Activated CD8-positive, alpha-beta memory T cell treated with anti-CD3 and anti-CD28 coated beads, Interleukin-2, amount 10 ng/mL, durations not matched to agents 7 days and 5 days (primary cell): Measurements from ENCODE around the gene PRKAB2. TPM values are rescaled to one million over a fixed set of nuclear protein-coding genes. Genes with fewer than 3 reads are reported as not detected.
"Not testable (repeated sequence)": the region's sequence is repeated elsewhere in the genome, so short reads cannot be mapped to it uniquely, and the experiment has no call there.

Source experiments
- ATAC-seq: fragments of 150-1000 bp; cut with Tn5 transposase; one replicate; pipeline ENCODE4 v1.10.0; 2021; ENCODE audit warnings: moderate library complexity
- CTCF ChIA-PET: fragments of 350-600 bp; sonication (Branson Sonifier 250); formaldehyde crosslinking; loops from one replicate; lab custom pipeline; 2021; ENCODE audit warnings: antibody characterized with exemption; lab: Charles Lee
- DNase-seq: peaks from one replicate; pipeline ENCODE4 v3.0.0-alpha.2; 2020
- H3K27ac Mint-ChIP-seq: one replicate; pipeline ENCODE4 v1.8.0; 2021; ENCODE audit warnings: mild to moderate bottlenecking, mixed read lengths
- H3K27me3 Mint-ChIP-seq: one replicate; pipeline ENCODE4 v1.8.0; 2021; ENCODE audit warnings: mixed read lengths
- H3K36me3 Mint-ChIP-seq: one replicate; pipeline ENCODE4 v1.8.0; 2021; ENCODE audit warnings: mild to moderate bottlenecking, mixed read lengths
- H3K4me1 Mint-ChIP-seq: one replicate; pipeline ENCODE4 v1.8.0; 2021; ENCODE audit warnings: mixed read lengths
- H3K4me3 Mint-ChIP-seq: one replicate; pipeline ENCODE4 v1.8.0; 2021; ENCODE audit warnings: mild to moderate bottlenecking, moderate library complexity, mixed read lengths
- H3K9me3 Mint-ChIP-seq: one replicate; pipeline ENCODE4 v1.8.0; 2022; ENCODE audit warnings: low read depth, mixed read lengths
- total RNA-seq, 2 experiments: library from RNA; stranded (reverse); gene quantifications; one replicate each; pipeline ENCODE4 v1.2.3, GENCODE V29; 2021

The PRKAB2 gene
- total RNA-seq, 2 experiments from 2014 or later, result 10.2 to 10.8 TPM

GRCh38 chr1:147207192-147207591, 34.9 kb upstream of the PRKAB2 start:
- Mint-ChIP-seq H3K4me1 (no peaks in the 10 kb centered on the region), H3K9me3 (no peaks in the 10 kb centered on the region)

DNA sequence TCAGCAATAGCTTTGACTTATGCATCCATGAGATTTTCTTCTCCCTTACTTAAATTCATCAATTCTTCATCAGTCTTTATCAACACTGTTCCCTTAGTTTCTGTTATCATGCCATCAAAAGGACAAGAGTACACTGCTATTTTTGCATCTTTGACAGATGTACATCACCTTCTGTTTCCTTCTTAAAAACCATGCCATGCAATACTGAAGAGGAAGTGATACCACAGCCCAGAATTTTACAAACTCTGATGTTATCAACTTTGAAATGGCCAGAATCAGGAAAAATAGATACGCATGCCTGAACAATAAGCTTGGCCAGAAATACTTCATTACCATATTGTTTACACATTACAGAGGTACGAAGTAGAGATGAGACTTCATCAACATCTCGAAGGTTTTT, 31.8 kb upstream of the PRKAB2 start:
- no peaks in the 10 kb centered on the region for H3K9me3 Mint-ChIP-seq
- no peak overlapping the region for H3K4me3 Mint-ChIP-seq
- peaks cover 3% of the 10 kb centered on the region for H3K4me1 Mint-ChIP-seq
- CTCF ChIA-PET, result no interaction called here
- DNase-seq, result no peak
- ATAC-seq, result no peak
- H3K27me3 Mint-ChIP-seq, result no peaks in the 10 kb centered on the region
- peaks cover under 1% of the 10 kb centered on the region for H3K36me3 Mint-ChIP-seq
- H3K27ac Mint-ChIP-seq, result no peak overlapping the region

More at GRCh38 chr1:147207192-147207591, 34.9 kb upstream of the PRKAB2 start:
- DNase-seq (no peak), ATAC-seq (no peak)
- CTCF ChIA-PET, result no interaction called here
- Mint-ChIP-seq H3K27ac (no peak overlapping the region), H3K4me3 (no peak overlapping the region), H3K27me3 (no peaks in the 10 kb centered on the region), H3K36me3 (no peaks in the 10 kb centered on the region)

DNA sequence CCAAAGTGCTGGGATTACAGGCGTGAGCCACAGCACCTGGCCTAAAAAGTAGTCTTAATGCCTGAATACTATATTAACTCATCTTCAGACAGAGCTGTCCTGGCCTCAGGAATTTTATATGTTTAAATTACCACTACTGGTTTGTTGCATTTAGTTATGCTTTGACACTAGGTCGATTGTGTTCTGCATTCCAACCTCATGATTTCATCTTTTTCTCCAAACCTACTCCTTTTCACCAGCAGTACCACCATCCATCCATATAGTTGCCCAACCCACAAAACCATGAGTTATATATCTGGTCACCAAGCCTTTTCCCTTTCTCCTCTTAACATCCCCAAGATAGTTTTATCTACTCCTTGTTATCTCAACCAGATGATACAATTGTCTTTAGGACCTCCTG, 30.3 kb upstream of the PRKAB2 start:
- Mint-ChIP-seq H3K27ac (no peak overlapping the region), H3K9me3 (no peaks in the 10 kb centered on the region), H3K4me1 (peaks cover 8% of the 10 kb centered on the region), H3K4me3 (no peak overlapping the region), H3K36me3 (peaks cover 2% of the 10 kb centered on the region), H3K27me3 (no peaks in the 10 kb centered on the region)
- no peak for DNase-seq
- no peak for ATAC-seq
- CTCF ChIA-PET, result no interaction called here

GRCh38 chr1:147201786-147202185, 29.5 kb upstream of the PRKAB2 start:
- Mint-ChIP-seq H3K27ac (no peak overlapping the region), H3K4me1 (peaks cover 8% of the 10 kb centered on the region), H3K36me3 (peaks cover 2% of the 10 kb centered on the region), H3K4me3 (no peak overlapping the region), H3K9me3 (no peaks in the 10 kb centered on the region), H3K27me3 (no peaks in the 10 kb centered on the region)
- DNase-seq (no peak), ATAC-seq (no peak)
- CTCF ChIA-PET, result no interaction called here

DNA sequence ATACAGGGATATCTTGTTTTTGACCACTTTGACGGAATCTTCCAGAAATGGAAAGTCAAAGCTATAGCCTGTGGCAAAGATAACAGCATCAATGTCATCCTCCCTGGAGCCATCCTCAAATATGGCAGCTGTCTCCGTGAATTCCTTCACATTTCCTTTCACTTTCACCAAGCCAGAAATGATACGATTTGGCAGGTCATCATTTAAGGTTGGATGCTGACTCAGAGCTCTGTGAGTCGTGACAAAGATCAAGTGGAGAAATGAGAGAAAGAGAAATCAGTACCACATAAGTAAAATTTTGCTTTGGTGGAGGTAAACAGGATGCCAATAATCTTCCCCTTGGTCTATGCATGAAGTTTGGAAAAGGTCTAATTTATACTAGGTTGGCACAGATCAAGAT, 29.0 kb upstream of the PRKAB2 start:
- CTCF ChIA-PET, result no interaction called here
- no peak for ATAC-seq
- no peak overlapping the region for H3K4me3 Mint-ChIP-seq
- no peaks in the 10 kb centered on the region for H3K27me3 Mint-ChIP-seq
- no peak overlapping the region for H3K27ac Mint-ChIP-seq
- H3K36me3 Mint-ChIP-seq, result peaks cover 2% of the 10 kb centered on the region
- H3K4me1 Mint-ChIP-seq, result peaks cover 8% of the 10 kb centered on the region
- DNase-seq, result no peak
- H3K9me3 Mint-ChIP-seq, result no peaks in the 10 kb centered on the region

DNA sequence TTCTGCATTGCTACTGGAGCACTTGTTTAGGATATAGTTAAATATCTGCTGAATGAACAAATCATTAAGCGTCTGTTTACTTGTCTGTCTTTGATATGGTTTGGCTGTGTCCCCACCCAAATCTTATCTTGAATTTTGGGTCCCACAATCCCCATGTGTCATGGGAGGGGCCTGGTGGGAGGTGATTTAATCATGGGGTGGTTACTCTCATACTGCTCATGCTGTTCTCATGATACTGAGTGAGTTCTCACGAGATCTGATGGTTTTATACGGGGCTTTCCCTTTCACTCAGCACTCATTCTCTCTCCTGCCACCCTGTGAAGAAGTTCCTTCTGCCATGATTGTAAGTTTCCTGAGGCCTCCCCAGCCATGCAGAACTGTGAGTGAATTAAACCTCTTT, 25.1 kb upstream of the PRKAB2 start:
- H3K27ac Mint-ChIP-seq, H3K4me3 Mint-ChIP-seq, H3K4me1 Mint-ChIP-seq, H3K36me3 Mint-ChIP-seq, H3K27me3 Mint-ChIP-seq, DNase-seq, H3K9me3 Mint-ChIP-seq, ATAC-seq: not testable (repeated sequence)
- CTCF ChIA-PET, result interaction anchor here (1.2 kb wide), 1 partner anchor 46 kb away, joined by 3 read pairs; no protein-coding TSS in a partner anchor

- CTCF ChIA-PET, result no interaction called here
- no peak for ATAC-seq
Measured at GRCh38 chr1:147189514-147189913, 17.2 kb upstream of the PRKAB2 start.

DNA sequence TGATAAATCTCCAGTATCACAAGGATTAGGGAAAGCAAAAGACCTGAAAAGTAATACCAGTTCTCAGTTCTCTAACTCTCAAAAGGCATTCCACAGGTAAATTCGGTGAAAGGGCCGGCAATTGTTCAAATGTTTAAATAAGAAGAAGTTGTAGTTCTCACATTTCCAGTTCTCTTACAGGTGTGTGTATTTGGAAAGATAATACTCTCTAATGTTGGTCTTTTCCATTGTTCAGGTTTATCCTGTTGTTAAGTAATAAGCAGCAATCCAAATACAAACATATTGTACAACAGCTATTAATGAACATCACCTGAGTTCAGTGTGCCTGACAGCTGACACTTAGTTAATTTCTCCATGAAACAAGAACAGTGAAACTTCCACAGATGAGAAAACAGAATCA, 13.2 kb upstream of the PRKAB2 start:
- H3K9me3 Mint-ChIP-seq, result no peaks in the 10 kb centered on the region
- peaks cover 4% of the 10 kb centered on the region for H3K27me3 Mint-ChIP-seq
- H3K4me1 Mint-ChIP-seq, result no peaks in the 10 kb centered on the region
- no peak for DNase-seq
- no peaks in the 10 kb centered on the region for H3K36me3 Mint-ChIP-seq
- CTCF ChIA-PET, result interaction anchor here (1.6 kb wide), 1 partner anchor 58 kb away, joined by 4 read pairs; the partner anchor contains the start of gene CHD1L
- ATAC-seq, result no peak
- no peak overlapping the region for H3K4me3 Mint-ChIP-seq
- no peak overlapping the region for H3K27ac Mint-ChIP-seq

More at GRCh38 chr1:147189514-147189913, 17.2 kb upstream of the PRKAB2 start:
- no peaks in the 10 kb centered on the region for H3K9me3 Mint-ChIP-seq
- no peaks in the 10 kb centered on the region for H3K4me1 Mint-ChIP-seq
- no peak overlapping the region for H3K27ac Mint-ChIP-seq
- H3K27me3 Mint-ChIP-seq, result peaks cover 4% of the 10 kb centered on the region
- H3K4me3 Mint-ChIP-seq, result no peak overlapping the region
- H3K36me3 Mint-ChIP-seq, result no peaks in the 10 kb centered on the region
- no peak for DNase-seq

DNA sequence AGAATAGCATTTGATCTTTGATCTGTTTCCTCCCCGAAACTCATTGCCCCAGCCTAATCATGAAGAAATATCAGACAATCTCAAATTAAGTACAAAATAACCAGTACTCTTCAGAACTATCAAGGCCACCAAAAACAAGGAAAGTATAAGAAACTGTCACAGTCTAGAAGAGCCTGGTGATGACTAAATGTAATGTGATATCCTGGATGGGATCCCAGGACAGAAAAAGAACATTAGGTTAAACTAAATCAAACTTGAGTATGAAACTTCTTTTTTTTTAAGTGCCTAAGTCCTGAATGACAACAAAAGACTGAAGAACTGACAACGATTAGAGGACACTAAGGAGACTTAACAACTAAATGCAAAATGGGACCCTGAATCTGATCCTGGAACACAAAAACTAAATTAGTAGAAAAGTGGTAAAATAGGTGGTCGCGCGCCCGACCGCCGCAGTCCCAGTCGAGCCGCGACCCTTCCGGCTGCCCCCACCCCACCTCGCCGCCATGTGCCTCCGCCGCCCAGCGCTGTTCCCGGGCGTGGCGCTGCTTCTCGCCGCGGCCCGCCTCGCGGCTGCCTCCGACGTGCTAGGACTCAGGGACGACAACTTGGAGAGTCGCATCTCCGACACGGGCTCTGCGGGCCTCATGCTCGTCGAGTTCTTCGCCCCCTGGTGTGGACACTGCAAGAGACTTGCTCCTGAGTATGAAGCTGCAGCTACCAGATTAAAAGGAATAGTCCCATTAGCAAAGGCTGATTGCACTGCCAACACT, 5.5 kb upstream of the PRKAB2 start:
- Mint-ChIP-seq H3K27me3 (peaks cover 20% of the 10 kb centered on the region), H3K27ac (no peak overlapping the region), H3K4me3 (no peak overlapping the region), H3K36me3 (peaks cover 25% of the 10 kb centered on the region), H3K9me3 (peaks cover 7% of the 10 kb centered on the region), H3K4me1 (peaks cover 20% of the 10 kb centered on the region)
- ATAC-seq, result no peak
- CTCF ChIA-PET, result interaction anchor here (1.0 kb wide), 1 partner anchor 64 kb away, joined by 3 read pairs; no protein-coding TSS in a partner anchor
- DNase-seq, result no peak

DNA sequence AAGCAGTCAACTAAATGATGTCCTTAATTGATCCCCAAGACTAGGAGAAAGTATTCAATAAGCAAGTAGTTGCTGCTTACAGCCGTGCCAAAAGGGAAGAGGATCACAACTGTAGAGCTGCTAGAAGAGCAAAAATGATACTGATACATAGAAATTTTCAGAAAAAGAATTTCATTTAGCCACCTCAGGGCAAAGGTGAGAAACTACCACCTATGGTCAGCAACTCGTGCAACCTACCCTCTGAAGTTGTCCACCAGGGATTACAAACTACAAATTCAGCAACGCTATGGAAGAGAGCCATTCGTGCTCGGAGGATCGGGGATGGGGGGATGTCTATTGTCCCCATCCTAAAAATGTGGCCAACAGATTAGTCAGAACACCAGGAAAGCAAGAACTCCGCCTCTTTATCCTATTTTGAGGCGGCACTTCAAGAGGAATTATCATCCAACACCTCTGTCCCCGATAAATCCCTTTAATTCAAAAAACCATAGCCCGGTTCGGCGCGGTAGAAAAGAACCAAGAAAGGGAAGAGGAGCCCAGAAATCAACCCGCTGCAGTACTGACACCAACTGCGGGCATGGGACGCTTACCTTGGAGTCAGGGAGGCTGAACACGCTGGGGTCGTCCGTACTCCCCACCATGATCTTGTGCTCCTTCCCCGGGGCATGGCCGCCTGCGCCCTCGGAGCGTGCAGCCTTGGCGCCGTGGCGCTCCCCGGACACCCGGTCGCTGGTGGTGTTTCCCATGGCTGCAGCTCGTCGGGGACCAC, 687 bp downstream of the PRKAB2 start:
- H3K36me3 Mint-ChIP-seq, result peaks cover 30% of the 10 kb centered on the region
- no peak for ATAC-seq

DNA sequence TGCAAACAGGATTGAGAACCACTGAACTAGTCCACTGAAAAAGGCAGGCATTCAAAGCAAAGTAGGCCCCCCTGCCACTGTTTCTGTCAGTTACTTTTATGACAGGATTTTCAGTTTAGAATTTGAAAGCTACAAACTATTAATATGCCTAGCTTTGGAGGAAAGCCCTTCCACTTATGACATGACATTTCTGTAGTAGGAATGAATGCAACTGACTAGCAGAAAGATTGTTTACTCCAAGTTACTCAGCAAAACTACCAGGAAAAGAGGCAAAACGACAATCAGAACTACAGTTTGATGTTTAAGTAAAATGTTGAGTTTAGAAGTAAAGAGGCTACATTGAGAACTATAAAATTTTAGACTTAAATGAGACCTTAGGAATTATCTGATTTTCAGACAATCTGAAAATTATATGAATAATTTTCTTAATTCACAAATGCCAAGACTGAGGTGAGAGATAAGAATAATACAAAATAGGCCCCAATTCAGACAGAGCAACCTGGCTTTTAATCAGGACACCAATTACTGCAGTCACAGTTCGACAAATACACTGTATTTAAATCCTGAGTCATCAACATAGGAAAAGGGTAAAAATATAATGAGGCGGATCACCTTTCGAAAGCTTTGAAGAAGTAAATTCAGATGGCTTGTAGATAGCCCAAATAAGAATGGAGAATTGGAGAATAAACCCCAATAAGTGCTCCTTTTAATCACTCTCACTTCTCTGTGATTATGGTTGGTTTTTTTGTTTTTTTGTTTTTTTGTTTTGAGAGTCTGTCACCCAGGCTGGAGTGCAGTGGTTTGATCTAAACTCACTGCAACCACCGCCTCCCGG, 2.2 kb downstream of the PRKAB2 start:
- no peak for ATAC-seq
- Mint-ChIP-seq H3K4me3 (peak overlapping the region; percentile 96), H3K27ac (no peak overlapping the region), H3K9me3 (no peaks in the 10 kb centered on the region), H3K27me3 (no peaks in the 10 kb centered on the region), H3K36me3 (peaks cover 33% of the 10 kb centered on the region), H3K4me1 (peaks cover 34% of the 10 kb centered on the region)
- CTCF ChIA-PET, result interaction anchor here (2.7 to 4.3 kb wide), 2 partner anchors 72 to 73 kb away, joined by 14 to 42 read pairs; partner anchors contain the start of gene CHD1L
- DNase-seq, result no peak

More for the DNA sequence above, 687 bp downstream of the PRKAB2 start:
- no peak for DNase-seq
- Mint-ChIP-seq H3K27me3 (no peaks in the 10 kb centered on the region), H3K4me1 (peaks cover 34% of the 10 kb centered on the region), H3K9me3 (peaks cover 3% of the 10 kb centered on the region), H3K27ac (peak overlapping the region; percentile 80), H3K4me3 (peak overlapping the region; percentile 96)
- CTCF ChIA-PET, result interaction anchor here (0.6 to 4.3 kb wide), 3 partner anchors 11 to 71 kb away, joined by 3 to 42 read pairs (median 3); partner anchors contain the start of gene CHD1L

GRCh38 chr1:147169171-147169570, 3.1 kb downstream of the PRKAB2 start:
- CTCF ChIA-PET, result interaction anchor here (2.7 kb wide), 1 partner anchor 74 kb away, joined by 14 read pairs; the partner anchor contains the start of gene CHD1L
- Mint-ChIP-seq H3K36me3 (peaks cover 26% of the 10 kb centered on the region), H3K4me3 (no peak overlapping the region), H3K27ac (no peak overlapping the region), H3K4me1 (peaks cover 32% of the 10 kb centered on the region), H3K27me3 (no peaks in the 10 kb centered on the region), H3K9me3 (no peaks in the 10 kb centered on the region)
- DNase-seq (no peak), ATAC-seq (no peak)

DNA sequence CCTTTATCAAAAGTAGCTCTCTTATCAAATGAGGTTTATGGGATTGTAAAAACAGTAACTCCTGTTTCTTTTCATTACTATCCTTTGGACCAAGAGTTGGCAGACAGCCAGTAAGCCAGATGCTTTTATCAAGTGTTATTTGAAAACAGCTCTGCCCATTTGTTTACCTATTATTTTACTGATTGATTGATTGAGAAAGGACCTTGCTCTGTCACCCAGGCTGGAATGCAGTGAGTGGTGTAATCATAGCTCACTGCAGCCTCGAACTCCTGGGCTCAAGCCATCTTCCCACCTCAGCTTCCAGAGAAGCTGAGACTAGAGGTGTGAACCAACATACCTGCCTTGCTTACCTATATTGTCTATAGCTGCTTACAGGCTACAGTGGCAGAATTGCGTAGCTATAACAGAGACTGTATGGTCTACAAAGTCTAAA, 3.6 kb downstream of the PRKAB2 start:
- CTCF ChIA-PET, result interaction anchor here (2.7 kb wide), 1 partner anchor 74 kb away, joined by 14 read pairs; the partner anchor contains the start of gene CHD1L
- no peak for DNase-seq
- H3K36me3 Mint-ChIP-seq, result peaks cover 25% of the 10 kb centered on the region
- H3K27ac Mint-ChIP-seq, result no peak overlapping the region
- no peak for ATAC-seq
- no peaks in the 10 kb centered on the region for H3K9me3 Mint-ChIP-seq
- no peaks in the 10 kb centered on the region for H3K27me3 Mint-ChIP-seq
- no peak overlapping the region for H3K4me3 Mint-ChIP-seq
- peaks cover 27% of the 10 kb centered on the region for H3K4me1 Mint-ChIP-seq
